Measurements from ENCODE around the gene CLEC4M.

- TF ChIP-seq, protein P1, sequence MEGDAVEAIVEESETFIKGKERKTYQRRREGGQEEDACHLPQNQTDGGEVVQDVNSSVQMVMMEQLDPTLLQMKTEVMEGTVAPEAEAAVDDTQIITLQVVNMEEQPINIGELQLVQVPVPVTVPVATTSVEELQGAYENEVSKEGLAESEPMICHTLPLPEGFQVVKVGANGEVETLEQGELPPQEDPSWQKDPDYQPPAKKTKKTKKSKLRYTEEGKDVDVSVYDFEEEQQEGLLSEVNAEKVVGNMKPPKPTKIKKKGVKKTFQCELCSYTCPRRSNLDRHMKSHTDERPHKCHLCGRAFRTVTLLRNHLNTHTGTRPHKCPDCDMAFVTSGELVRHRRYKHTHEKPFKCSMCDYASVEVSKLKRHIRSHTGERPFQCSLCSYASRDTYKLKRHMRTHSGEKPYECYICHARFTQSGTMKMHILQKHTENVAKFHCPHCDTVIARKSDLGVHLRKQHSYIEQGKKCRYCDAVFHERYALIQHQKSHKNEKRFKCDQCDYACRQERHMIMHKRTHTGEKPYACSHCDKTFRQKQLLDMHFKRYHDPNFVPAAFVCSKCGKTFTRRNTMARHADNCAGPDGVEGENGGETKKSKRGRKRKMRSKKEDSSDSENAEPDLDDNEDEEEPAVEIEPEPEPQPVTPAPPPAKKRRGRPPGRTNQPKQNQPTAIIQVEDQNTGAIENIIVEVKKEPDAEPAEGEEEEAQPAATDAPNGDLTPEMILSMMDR (IDR thresholded peaks at IDR 0.05), result no peak
- TF ChIP-seq EZH2 (IDR thresholded peaks at IDR 0.05), result no peak
- TF ChIP-seq EZH2phosphoT487 (IDR thresholded peaks at IDR 0.05), result no peak
These were observed at the start of gene CLEC4M for GRCh38 chr19:7762719-7763293.

Measured in neural progenitor cell (in vitro differentiated cells).